Vagina (tissue), 2 donors: ENCODE data around the gene SMIM20. TPM values are rescaled to one million over a fixed set of nuclear protein-coding genes. Genes with fewer than 3 reads are reported as not detected.

Source experiments
- DNase-seq, 2 donors: peaks; one replicate each; pipeline ENCODE4 v3.0.0-alpha.2; 2017; ENCODE audit errors: extremely low spot score in 2 of 2
- H3K27ac ChIP-seq: fragments of 200-600 bp; sonication (generic); one replicate; pipeline ENCODE4 v1.5.1; 2019
- H3K27me3 ChIP-seq: fragments of 200-600 bp; sonication (generic); one replicate; pipeline ENCODE4 v1.5.1; 2019
- H3K36me3 ChIP-seq, 2 donors: fragments of 200-600 bp; sonication (generic); one replicate each; pipeline ENCODE4 v1.5.1; 2017 to 2019
- H3K4me1 ChIP-seq: fragments of 200-600 bp; sonication (generic); one replicate; pipeline ENCODE4 v1.5.1; 2019
- H3K4me3 ChIP-seq, 2 donors: fragments of 200-600 bp; sonication (generic); 1 replicate in 1 of 2; 2 replicates in 1 of 2; pipeline ENCODE4 v1.5.1; 2016 to 2019
- H3K9me3 ChIP-seq: fragments of 200-600 bp; sonication (generic); one replicate; pipeline ENCODE4 v1.5.1; 2019
- CTCF ChIP-seq, 3 experiments: fragments of 450-650 bp in 2 of 3; fragments of 200-600 bp in 1 of 3; sonication (generic) in 1 of 3; IDR thresholded peaks; one replicate each; pipeline ENCODE4 v1.5.1; 2017 to 2019; ENCODE audit warnings: antibody characterized with exemption in 3 of 3, mild to moderate bottlenecking in 2 of 3, moderate library complexity in 2 of 3
- POLR2A ChIP-seq, 2 donors: fragments of 450-650 bp; IDR thresholded peaks; one replicate each; pipeline ENCODE4 v1.6.1; 2017; ENCODE audit warnings: antibody characterized with exemption in 2 of 2, mild to moderate bottlenecking in 2 of 2, moderate library complexity in 2 of 2
- POLR2AphosphoS5 ChIP-seq, 2 donors: sonication (generic); formaldehyde crosslinking; IDR thresholded peaks; one replicate each; pipeline ENCODE4 v1.9.0; 2017; ENCODE audit warnings: antibody characterized with exemption in 2 of 2, mild to moderate bottlenecking in 2 of 2, low read depth in 1 of 2; ENCODE audit not compliant: insufficient read depth in 1 of 2
- intact Hi-C: fragments of 100-400 bp; cut with DNase I; formaldehyde crosslinking; loops from one replicate; pipeline ENCODE4 v1.15.1; 2023
- total RNA-seq: library from RNA; depleted of rRNA; stranded (reverse); fragments of >200 nt; gene quantifications from one replicate; pipeline ENCODE4 v1.2.3, GENCODE V29; 2016

SMIM20 gene
- total RNA-seq, 1 donor from 2014 or later: 12.8 TPM

GRCh38 chr4:25950461-25951389 is 36.7 kb downstream of the SMIM20 start:
- Histone ChIP-seq H3K9me3 (no peaks in the 10 kb centered on the region), H3K27ac (no peak overlapping the region), H3K4me3 (no peak overlapping the region), H3K4me1 (no peaks in the 10 kb centered on the region), H3K36me3 (no peaks in the 10 kb centered on the region), H3K27me3 (no peaks in the 10 kb centered on the region)
- intact Hi-C loops: no loop called here
- no peak for DNase-seq
- TF ChIP-seq CTCF (IDR thresholded peaks at IDR 0.05) (no peak), POLR2AphosphoS5 (IDR thresholded peaks at IDR 0.05; ENCODE audit: insufficient read depth in 1 of 2, low read depth in 1 of 2) (no peak), POLR2A (IDR thresholded peaks at IDR 0.05) (no peak)

- intact Hi-C loops: no loop called here
- no peaks in the 10 kb centered on the region for H3K4me1 ChIP-seq
- no peaks in the 10 kb centered on the region for H3K27me3 ChIP-seq
- H3K4me3 ChIP-seq: no peak overlapping the region
- DNase-seq: no peak
- TF ChIP-seq CTCF (IDR thresholded peaks at IDR 0.05): no peak
- TF ChIP-seq POLR2AphosphoS5 (IDR thresholded peaks at IDR 0.05; ENCODE audit: insufficient read depth in 1 of 2, low read depth in 1 of 2): no peak
- TF ChIP-seq POLR2A (IDR thresholded peaks at IDR 0.05): no peak
- H3K9me3 ChIP-seq: no peaks in the 10 kb centered on the region
- H3K27ac ChIP-seq: no peak overlapping the region
- no peaks in the 10 kb centered on the region for H3K36me3 ChIP-seq
These were observed 37.5 kb downstream of the SMIM20 start for GRCh38 chr4:25951390-25951952.

GRCh38 chr4:25953740-25954139 is 39.7 kb downstream of the SMIM20 start:
- H3K27me3 ChIP-seq: no peaks in the 10 kb centered on the region
- intact Hi-C loops: no loop called here
- H3K4me3 ChIP-seq: no peak overlapping the region
- no peaks in the 10 kb centered on the region for H3K9me3 ChIP-seq
- H3K27ac ChIP-seq: no peak overlapping the region
- DNase-seq: no peak
- no peaks in the 10 kb centered on the region for H3K36me3 ChIP-seq
- TF ChIP-seq CTCF (IDR thresholded peaks at IDR 0.05) (no peak), POLR2A (IDR thresholded peaks at IDR 0.05) (no peak), POLR2AphosphoS5 (IDR thresholded peaks at IDR 0.05; ENCODE audit: insufficient read depth in 1 of 2, low read depth in 1 of 2) (no peak)
- H3K4me1 ChIP-seq: no peaks in the 10 kb centered on the region

- no peaks in the 10 kb centered on the region for H3K27me3 ChIP-seq
- H3K4me3 ChIP-seq: no peak overlapping the region
- no peaks in the 10 kb centered on the region for H3K36me3 ChIP-seq
- no peaks in the 10 kb centered on the region for H3K9me3 ChIP-seq
- intact Hi-C loops: no loop called here
- H3K4me1 ChIP-seq: no peaks in the 10 kb centered on the region
- no peak for DNase-seq
- no peak for TF ChIP-seq POLR2A (IDR thresholded peaks at IDR 0.05)
- TF ChIP-seq POLR2AphosphoS5 (IDR thresholded peaks at IDR 0.05; ENCODE audit: insufficient read depth in 1 of 2, low read depth in 1 of 2): no peak
- TF ChIP-seq CTCF (IDR thresholded peaks at IDR 0.05): no peak
- no peak overlapping the region for H3K27ac ChIP-seq
These were observed 40.4 kb downstream of the SMIM20 start for GRCh38 chr4:25954293-25954904.
